Endothelial cell of umbilical vein (primary cell): Measurements from ENCODE around the gene ATXN2. TPM values are rescaled to one million over a fixed set of nuclear protein-coding genes. Genes with fewer than 3 reads are reported as not detected.

ENCODE experiments used
- BruUV-seq: library from RNA; stranded (reverse); fragments of 400-500 nt; replicated peaks from 2 replicates; lab custom pipeline; 2021; lab: Mats Ljungman, UMichigan
- CTCF ChIA-PET: fragments of 300-600, 350-600 bp; sonication (Branson Sonifier 250); formaldehyde crosslinking; loops from one replicate; lab custom pipeline; 2021; ENCODE audit warnings: antibody characterized with exemption, inconsistent platforms; lab: Charles Lee
- POLR2A ChIA-PET: fragments of 300-600, 350-600 bp; sonication (Branson Sonifier 250); formaldehyde crosslinking; loops from one replicate; lab custom pipeline; 2021; ENCODE audit warnings: antibody characterized with exemption, inconsistent platforms; lab: Charles Lee
- DNase-seq: peaks from one replicate; pipeline ENCODE4 v3.0.0-alpha.2; 2011; ENCODE audit warnings: low read depth, low spot score
- FAIRE-seq: peaks from 2 replicates; lab custom pipeline; 2011; peaks lifted over from hg19 to GRCh38; lab: Jason Lieb, UNC
- H2AFZ ChIP-seq: 2 replicates; pipeline ENCODE4 v1.6.0; 2012; ENCODE audit warnings: low read depth, low read length, control low read depth, inconsistent platforms
- H3K27ac ChIP-seq: 2 replicates; pipeline ENCODE4 v1.5.1; 2011; ENCODE audit warnings: low read depth, mild to moderate bottlenecking, control low read depth, low read length, moderate library complexity; ENCODE audit not compliant: insufficient read depth
- H3K27me3 ChIP-seq, 2 experiments: 2 replicates each; pipeline versions ENCODE4 v1.6.0 to v1.6.1; 2011; ENCODE audit warnings: low read length in 2 of 2, mixed read lengths in 1 of 2; ENCODE audit not compliant: control insufficient read depth in 2 of 2, insufficient read depth in 2 of 2
- H3K36me3 ChIP-seq, 2 experiments: 2 replicates in 1 of 2; 3 replicates in 1 of 2; pipeline ENCODE4 v1.5.1; 2011; ENCODE audit warnings: low read length in 2 of 2, mild to moderate bottlenecking in 1 of 2, moderate library complexity in 1 of 2; ENCODE audit not compliant: control insufficient read depth in 2 of 2, insufficient read depth in 2 of 2; ENCODE audit errors: extremely low read depth in 1 of 2
- H3K4me1 ChIP-seq: 3 replicates; pipeline ENCODE4 v1.5.1; 2011; ENCODE audit warnings: mild to moderate bottlenecking, low read length; ENCODE audit not compliant: control insufficient read depth, insufficient read depth; ENCODE audit errors: extremely low read depth
- H3K4me2 ChIP-seq: 2 replicates; pipeline ENCODE4 v1.6.1; 2011; ENCODE audit warnings: low read length, control low read depth, mixed read lengths; ENCODE audit not compliant: insufficient read depth
- H3K4me3 ChIP-seq, 3 experiments: fragments of 200-600 bp in 1 of 3; sonication (generic), shearing (Covaris generic) in 1 of 3; replicated peaks in 1 of 3; 2 replicates each; pipeline ENCODE4 v1.5.1; 2011 to 2016; ENCODE audit warnings: control low read depth in 3 of 3, low read length in 3 of 3, mild to moderate bottlenecking in 2 of 3, inconsistent platforms in 1 of 3, low read depth in 1 of 3, moderate library complexity in 1 of 3; ENCODE audit not compliant: insufficient read depth in 1 of 3
- H3K79me2 ChIP-seq: 2 replicates; pipeline ENCODE4 v1.6.0; 2012; ENCODE audit warnings: low read length, inconsistent platforms; ENCODE audit not compliant: control insufficient read depth, insufficient read depth
- H3K9ac ChIP-seq: replicated peaks from 2 replicates; pipeline ENCODE3; 2011; ENCODE audit warnings: low read length, control low read depth; ENCODE audit not compliant: insufficient read depth; ENCODE audit errors: extremely low read depth
- H3K9me1 ChIP-seq: replicated peaks from 3 replicates; pipeline ENCODE4 v1.6.0; 2011; ENCODE audit warnings: mild to moderate bottlenecking, low read length; ENCODE audit not compliant: control insufficient read depth, insufficient read depth; ENCODE audit errors: extremely low read depth
- H3K9me3 ChIP-seq: replicated peaks from 2 replicates; pipeline ENCODE4 v1.5.1; 2012; ENCODE audit warnings: low read length, inconsistent platforms; ENCODE audit not compliant: control insufficient read depth, insufficient read depth
- H4K20me1 ChIP-seq: replicated peaks from 2 replicates; pipeline ENCODE3; 2011; ENCODE audit warnings: mild to moderate bottlenecking, low read length; ENCODE audit not compliant: control insufficient read depth, insufficient read depth; ENCODE audit errors: extremely low read depth
- CTCF ChIP-seq, 2 donors: IDR thresholded peaks; 1 replicate in 1 of 2; 2 replicates in 1 of 2; pipeline ENCODE4 v1.5.1; 2011; ENCODE audit warnings: low read length in 2 of 2, mild to moderate bottlenecking in 2 of 2, moderate library complexity in 2 of 2, control low read depth in 1 of 2, inconsistent platforms in 1 of 2, low read depth in 1 of 2; ENCODE audit not compliant: insufficient read depth in 1 of 2; ENCODE audit errors: extremely low read depth in 1 of 2
- FOS ChIP-seq: IDR thresholded peaks from 2 replicates; pipeline ENCODE4 v1.6.1; 2011; ENCODE audit warnings: mild to moderate bottlenecking, low read length, moderate library complexity, borderline replicate concordance; ENCODE audit not compliant: insufficient read depth
- GATA2 ChIP-seq: IDR thresholded peaks from 2 replicates; pipeline ENCODE4 v1.7.0; 2011; ENCODE audit warnings: low read depth, mild to moderate bottlenecking, moderate library complexity, mixed read lengths, low read length; ENCODE audit not compliant: insufficient read length, insufficient read depth
- JUN ChIP-seq: IDR thresholded peaks from 2 replicates; pipeline ENCODE4 v1.6.1; 2011; ENCODE audit warnings: borderline replicate concordance, low read depth; ENCODE audit not compliant: insufficient read length, insufficient read depth
- MAX ChIP-seq: IDR thresholded peaks from 2 replicates; pipeline ENCODE4 v1.6.1; 2011; ENCODE audit not compliant: insufficient read depth, insufficient read length
- MYC ChIP-seq: IDR thresholded peaks from one replicate; pipeline ENCODE4 v1.6.1; 2011; ENCODE audit warnings: mild to moderate bottlenecking, low read depth, low read length
- POLR2A ChIP-seq: IDR thresholded peaks from 2 replicates; pipeline ENCODE4 v1.6.1; 2012; ENCODE audit warnings: low read depth, mild to moderate bottlenecking, control low read depth, low read length
- POLR2AphosphoS5 ChIP-seq: IDR thresholded peaks from 2 replicates; pipeline ENCODE4 v1.6.1; 2012; ENCODE audit warnings: low read depth, mild to moderate bottlenecking, control low read depth, low read length, moderate library complexity; ENCODE audit not compliant: insufficient read depth
- dilution Hi-C: fragments of 300-500 bp; cut with MboI; formaldehyde crosslinking; loops from one replicate; pipeline ENCODE4 v1.15.0; 2019; ENCODE audit warnings: low sequenced_read_pairs; ENCODE audit not compliant: extremely low pct_ligation_motif_present
- intact Hi-C: fragments of 100-400 bp; cut with micrococcal nuclease; formaldehyde crosslinking; loops from one replicate; pipeline ENCODE4 v1.10.0; 2022
- polyA plus RNA-seq, 4 experiments: library from polyadenylated mRNA; depleted of rRNA in 3 of 4; stranded (reverse) in 3 of 4; unstranded in 1 of 4; fragments of >200 nt; gene quantifications; 2 replicates each; pipeline versions ENCODE4 v1.2.1 to v1.2.3, GENCODE V29; 2011 to 2012; ENCODE audit warnings: missing spikeins in 1 of 4
- total RNA-seq: library from RNA; stranded (reverse); gene quantifications from 2 replicates; pipeline ENCODE4 v1.2.3, GENCODE V29; 2021

The ATXN2 gene
- total and polyA plus RNA-seq, 2 donors (not counting 3 experiments of a cell fraction or from before 2014, with no cell fraction given): 58.9 to 86.7 TPM

GRCh38 chr12:111417290-111417689, 181.8 kb downstream of the ATXN2 start:
- H3K9me1 ChIP-seq: no peaks in the 10 kb centered on the region
- ChIA-PET POLR2A (no interaction called here), CTCF (no interaction called here)
- no TSS peak for BruUV-seq
- H4K20me1 ChIP-seq: peaks cover 3% of the 10 kb centered on the region
- no peaks in the 10 kb centered on the region for H3K9me3 ChIP-seq
- intact Hi-C loops (no loop called here), dilution Hi-C loops (no loop called here)
- TF ChIP-seq JUN (no peak), POLR2AphosphoS5 (no peak), CTCF (IDR thresholded peaks at IDR 0.05; ENCODE audit: extremely low read depth in 1 of 2, insufficient read depth in 1 of 2, low read depth in 1 of 2, low read length in 2 of 2) (no peak), POLR2A (no peak), GATA2 (no peak), MAX (no peak), FOS (no peak), MYC (no peak)
- H3K4me3 ChIP-seq: no peak overlapping the region
- no peak overlapping the region for H3K4me2 ChIP-seq
- H3K4me1 ChIP-seq: peaks cover 27% of the 10 kb centered on the region
- H2AFZ ChIP-seq: no peak overlapping the region
- no peak overlapping the region for H3K27ac ChIP-seq
- DNase-seq: no peak
- no peak overlapping the region for H3K9ac ChIP-seq
- H3K27me3 ChIP-seq: no peaks in the 10 kb centered on the region
- no peak for FAIRE-seq
- H3K79me2 ChIP-seq: peaks cover 98% of the 10 kb centered on the region
- peaks cover 13 to 32% of the 10 kb centered on the region in 2 experiments for H3K36me3 ChIP-seq
